H1 (cell line): Measurements from ENCODE around the gene NANOS2. TPM values are rescaled to one million over a fixed set of nuclear protein-coding genes. Genes with fewer than 3 reads are reported as not detected.

Experiments used
- CTCF ChIA-PET: fragments of 300-600 bp; sonication (Branson Sonifier 250); formaldehyde crosslinking; loops from one replicate; lab custom pipeline; 2021; ENCODE audit not compliant: partially characterized antibody; lab: Charles Lee
- POLR2A ChIA-PET: fragments of 300-600 bp; sonication (Branson Sonifier 250); formaldehyde crosslinking; loops from one replicate; lab custom pipeline; 2021; ENCODE audit warnings: inconsistent platforms; ENCODE audit not compliant: partially characterized antibody; lab: Charles Lee
- DNase-seq, 2 experiments: peaks; one replicate each; pipeline versions ENCODE4 v3.0.0 to v3.0.0-alpha.2; 2010 to 2022; ENCODE audit warnings: low spot score in 2 of 2, low read depth in 1 of 2, mixed read lengths in 1 of 2
- FAIRE-seq: peaks from 2 replicates; lab custom pipeline; 2011; peaks lifted over from hg19 to GRCh38; lab: Jason Lieb, UNC
- H2AFZ ChIP-seq: 2 replicates; pipeline ENCODE4 v1.8.1; 2012; ENCODE audit warnings: low read length, inconsistent platforms
- H2AK5ac ChIP-seq: 2 replicates; pipeline ENCODE4 v1.6.1; 2013; ENCODE audit warnings: low read depth, low read length
- H2BK120ac ChIP-seq: replicated peaks from 2 replicates; pipeline ENCODE3; 2013; ENCODE audit warnings: low read depth, low read length, inconsistent platforms
- H2BK12ac ChIP-seq: 2 replicates; pipeline ENCODE4 v1.6.1; 2013; ENCODE audit warnings: low read depth, low read length
- H2BK15ac ChIP-seq: 2 replicates; pipeline ENCODE4 v1.6.1; 2013; ENCODE audit warnings: low read length
- H2BK20ac ChIP-seq: 2 replicates; pipeline ENCODE4 v1.6.1; 2013; ENCODE audit warnings: low read length
- H2BK5ac ChIP-seq: 2 replicates; pipeline ENCODE4 v1.6.1; 2013; ENCODE audit warnings: low read depth, low read length
- H3K14ac ChIP-seq: 2 replicates; pipeline ENCODE4 v1.6.1; 2013; ENCODE audit warnings: inconsistent platforms; ENCODE audit not compliant: insufficient read length
- H3K18ac ChIP-seq: 2 replicates; pipeline ENCODE4 v1.6.1; 2013; ENCODE audit warnings: low read length; ENCODE audit errors: extremely low read depth
- H3K23ac ChIP-seq: 2 replicates; pipeline ENCODE4 v1.6.1; 2013; ENCODE audit warnings: inconsistent platforms; ENCODE audit not compliant: insufficient read length
- H3K23me2 ChIP-seq: 2 replicates; pipeline ENCODE4 v1.6.1; 2013; ENCODE audit warnings: low read depth, low read length
- H3K27ac ChIP-seq: 2 replicates; pipeline ENCODE4 v1.6.1; 2011; ENCODE audit warnings: low read depth, low read length, inconsistent platforms
- H3K27me3 ChIP-seq, 4 experiments: replicated peaks in 1 of 4; 1 replicate in 1 of 4; 2 replicates in 3 of 4; pipeline versions ENCODE4 v1.6.1 to v1.8.1; 2011 to 2013; ENCODE audit warnings: low read length in 3 of 4, mild to moderate bottlenecking in 3 of 4, inconsistent platforms in 2 of 4, mixed read lengths in 2 of 4, moderate library complexity in 1 of 4; ENCODE audit not compliant: control insufficient read depth in 3 of 4, insufficient read depth in 3 of 4; ENCODE audit errors: extremely low read depth in 1 of 4
- H3K36me3 ChIP-seq, 4 experiments: 2 replicates each; pipeline versions ENCODE4 v1.6.1 to v1.8.1; 2011 to 2013; ENCODE audit warnings: mild to moderate bottlenecking in 4 of 4, low read length in 3 of 4, moderate library complexity in 2 of 4, control low read depth in 1 of 4, inconsistent platforms in 1 of 4; ENCODE audit not compliant: insufficient read depth in 4 of 4, control insufficient read depth in 2 of 4
- H3K4ac ChIP-seq: replicated peaks from 2 replicates; pipeline ENCODE3; 2013; ENCODE audit warnings: low read length, low read depth, mixed read lengths, inconsistent platforms; ENCODE audit not compliant: insufficient read length
- H3K4me1 ChIP-seq, 4 experiments: replicated peaks in 1 of 4; 1 replicate in 1 of 4; 2 replicates in 3 of 4; pipeline versions ENCODE4 v1.6.1 to v1.8.1; 2011 to 2013; ENCODE audit warnings: low read length in 3 of 4, inconsistent platforms in 2 of 4, mixed read lengths in 1 of 4; ENCODE audit not compliant: insufficient read depth in 4 of 4, control insufficient read depth in 3 of 4
- H3K4me2 ChIP-seq, 2 experiments: 2 replicates each; pipeline versions ENCODE4 v1.6.1 to v1.8.1; 2011 to 2013; ENCODE audit warnings: low read depth in 2 of 2, low read length in 2 of 2, control low read depth in 1 of 2, inconsistent platforms in 1 of 2, mild to moderate bottlenecking in 1 of 2; ENCODE audit not compliant: insufficient read depth in 1 of 2
- H3K4me3 ChIP-seq, 4 experiments: fragments of 200-600, 300-600 bp in 1 of 4; sonication (generic), shearing (Covaris generic), sonication (Bioruptor Twin) in 1 of 4; 2 replicates each; pipeline versions ENCODE4 v1.5.1 to v1.8.1; 2011 to 2016; ENCODE audit warnings: low read length in 4 of 4, low read depth in 3 of 4, control low read depth in 2 of 4, inconsistent platforms in 2 of 4, mild to moderate bottlenecking in 2 of 4, mixed read lengths in 1 of 4, moderate library complexity in 1 of 4; ENCODE audit not compliant: insufficient read depth in 2 of 4; ENCODE audit errors: extremely low read depth in 1 of 4
- H3K56ac ChIP-seq: replicated peaks from 2 replicates; pipeline ENCODE3; 2013; ENCODE audit warnings: low read depth, mild to moderate bottlenecking, mixed read lengths, low read length, inconsistent platforms; ENCODE audit not compliant: insufficient read length
- H3K79me1 ChIP-seq: 2 replicates; pipeline ENCODE4 v1.6.1; 2013; ENCODE audit warnings: low read depth, low read length, control low read depth
- H3K79me2 ChIP-seq, 2 experiments: 2 replicates each; pipeline versions ENCODE4 v1.6.1 to v1.8.1; 2012 to 2013; ENCODE audit warnings: low read length in 2 of 2, mild to moderate bottlenecking in 2 of 2, inconsistent platforms in 1 of 2; ENCODE audit not compliant: insufficient read depth in 2 of 2, control insufficient read depth in 1 of 2
- H3K9ac ChIP-seq, 4 experiments: replicated peaks in 1 of 4; 1 replicate in 1 of 4; 2 replicates in 3 of 4; pipeline versions ENCODE4 v1.6.1 to v1.8.1; 2011 to 2013; ENCODE audit warnings: low read depth in 3 of 4, low read length in 3 of 4, control low read depth in 2 of 4, mild to moderate bottlenecking in 2 of 4, moderate library complexity in 2 of 4, inconsistent platforms in 1 of 4; ENCODE audit errors: extremely low read depth in 1 of 4
- H3K9me3 ChIP-seq, 2 experiments: 2 replicates each; pipeline versions ENCODE4 v1.6.1 to v1.8.1; 2012 to 2013; ENCODE audit warnings: mild to moderate bottlenecking in 2 of 2, moderate library complexity in 2 of 2, control low read depth in 1 of 2, inconsistent platforms in 1 of 2, low read depth in 1 of 2, low read length in 1 of 2, mixed read lengths in 1 of 2; ENCODE audit not compliant: insufficient read depth in 2 of 2
- H4K20me1 ChIP-seq, 2 experiments: replicated peaks in 1 of 2; 2 replicates each; pipeline versions ENCODE3 to v1.8.1; 2011 to 2013; ENCODE audit warnings: inconsistent platforms in 2 of 2, low read length in 2 of 2, mild to moderate bottlenecking in 1 of 2; ENCODE audit not compliant: insufficient read depth in 2 of 2, control insufficient read depth in 1 of 2
- H4K5ac ChIP-seq: 2 replicates; pipeline ENCODE4 v1.6.1; 2013; ENCODE audit warnings: low read length, low read depth, mixed read lengths, inconsistent platforms; ENCODE audit not compliant: insufficient read length
- H4K8ac ChIP-seq: 2 replicates; pipeline ENCODE4 v1.8.0; 2013; ENCODE audit warnings: mild to moderate bottlenecking, moderate library complexity, low read length, inconsistent platforms; ENCODE audit not compliant: insufficient read depth; ENCODE audit errors: extremely low read depth
- H4K91ac ChIP-seq: replicated peaks from 2 replicates; pipeline ENCODE3; 2013; ENCODE audit warnings: low read length, mixed read lengths, inconsistent platforms; ENCODE audit not compliant: insufficient read length
- ATF3 ChIP-seq: IDR thresholded peaks from 2 replicates; pipeline ENCODE4 v1.6.1; 2011; ENCODE audit warnings: low read depth, mild to moderate bottlenecking, low read length; ENCODE audit not compliant: insufficient read depth
- BCL11A ChIP-seq, 2 experiments: IDR thresholded peaks; one replicate each; pipeline ENCODE4 v1.6.1; 2011; ENCODE audit warnings: low read depth in 2 of 2, low read length in 2 of 2, mild to moderate bottlenecking in 2 of 2
- CHD2 ChIP-seq: IDR thresholded peaks from 2 replicates; pipeline ENCODE4 v1.6.1; 2012; ENCODE audit warnings: low read length, improper control_type of control experiment
- CTCF ChIP-seq, 3 experiments: IDR thresholded peaks; 1 replicate in 2 of 3; 2 replicates in 1 of 3; pipeline versions ENCODE4 v1.5.1 to v1.6.1; 2011; ENCODE audit warnings: low read length in 3 of 3, mild to moderate bottlenecking in 3 of 3, inconsistent platforms in 2 of 3, low read depth in 1 of 3, moderate library complexity in 1 of 3; ENCODE audit not compliant: insufficient read depth in 1 of 3; ENCODE audit errors: control extremely low read depth in 1 of 3
- GTF2F1 ChIP-seq: IDR thresholded peaks from 2 replicates; pipeline ENCODE4 v1.6.1; 2012; ENCODE audit warnings: low read depth, low read length, improper control_type of control experiment, borderline replicate concordance
- PHF8 ChIP-seq: fragments of 200-600 bp; sonication (generic); conservative IDR thresholded peaks from 2 replicates; pipeline ENCODE4 v1.7.1; 2012; ENCODE audit warnings: low read depth, mild to moderate bottlenecking, inconsistent platforms, low read length, moderate library complexity
- TBP ChIP-seq: IDR thresholded peaks from 2 replicates; pipeline ENCODE4 v1.6.1; 2011; ENCODE audit warnings: low read depth, low read length, improper control_type of control experiment
- whole genome bisulfite sequencing, 2 experiments: shearing (Covaris generic) in 1 of 2; methylation state at CpG; one replicate each; pipeline versions ENCODE4 v1.1.6 to v1.1.7; 2013 to 2015; ENCODE audit warnings: low lambda C conversion rate in 2 of 2, mixed read lengths in 2 of 2, inconsistent platforms in 1 of 2, low coverage in 1 of 2, missing lambda C conversion rate in 1 of 2; ENCODE audit not compliant: insufficient replicate concordance in 2 of 2, insufficient coverage in 1 of 2, insufficient read length in 1 of 2; ENCODE audit errors: extremely low coverage in 1 of 2, missing lambda C conversion rate in 1 of 2; 5-methylcytosine and 5-hydroxymethylcytosine counted together
- polyA plus RNA-seq, 7 experiments: library from polyadenylated mRNA; depleted of rRNA in 3 of 7; stranded (reverse) in 5 of 7; unstranded in 2 of 7; fragments of >200 nt in 5 of 7; fragments of 200-250 nt in 2 of 7; gene quantifications; 1 replicate in 5 of 7; 2 replicates in 1 of 7; 4 replicates in 1 of 7; pipeline versions ENCODE4 v1.2.1 to v1.2.3, GENCODE V29; 2011 to 2013; ENCODE audit warnings: missing spikeins in 2 of 7, mixed read lengths in 2 of 7
- total RNA-seq: library from RNA; stranded (reverse); fragmentation: NEBNext Ultra II Directional; extraction: Animal tissue kit (Norgen Biotek cat#: 25700); gene quantifications from 2 replicates; pipeline ENCODE4 v1.2.1, GENCODE V29; 2021

The NANOS2 gene
- total and polyA plus RNA-seq, 2 of the 8 experiments (the other 6 are each of a cell fraction or from before 2014, with no cell fraction given), result 0.20 TPM; not detected in 1

GRCh38 chr19:45900738-45901431 is 13.7 kb downstream of the NANOS2 start:
- Histone ChIP-seq H3K9ac (peak overlapping the region in 1 of 4 experiments; percentile 2; a peak in 1 of 7 replicates), H4K91ac (no peak overlapping the region), H2BK12ac (no peak overlapping the region), H3K23ac (no peak overlapping the region), H3K18ac (no peak overlapping the region), H2AFZ (no peak overlapping the region), H3K56ac (no peak overlapping the region), H4K8ac (peak overlapping the region; percentile 89; the same call in 1 of the 2 replicates), H3K9me3 (no peaks in the 10 kb centered on the region), H3K23me2 (peaks cover 22% of the 10 kb centered on the region; the same call in 1 of the 2 replicates), H3K36me3 (peaks cover 0 to 8% (median 2%) of the 10 kb centered on the region in 4 experiments; a peak in 3 of 8 replicates), H2AK5ac (no peak overlapping the region), H3K27ac (no peak overlapping the region)
- DNase-seq, result no peak
- CTCF ChIA-PET, result interaction anchor here (0.7 to 3.2 kb wide), 5 partner anchors 11 to 106 kb away, joined by 3 to 9 read pairs (median 3); no protein-coding TSS in a partner anchor
- TF ChIP-seq CHD2 (no peak), GTF2F1 (no peak), PHF8 (0 out of 2 replicates have a peak, but pooled peaks have one; percentile 41), TBP (0 out of 2 replicates have a peak, but pooled peaks have one; percentile 10), BCL11A (IDR thresholded peaks at IDR 0.05; ENCODE audit: low read depth in 2 of 2, low read length in 2 of 2) (no peak), CTCF (IDR thresholded peaks at IDR 0.05; ENCODE audit: control extremely low read depth in 1 of 3, insufficient read depth in 1 of 3, low read depth in 1 of 3, low read length in 3 of 3) (no peak), ATF3 (no peak)
- TF ChIP-seq, all 59 proteins: peak for 2
- Histone ChIP-seq H3K27me3 (peaks cover 0 to 16% (median 11%) of the 10 kb centered on the region in 4 experiments; a peak in 6 of 7 replicates), H4K5ac (no peak overlapping the region), H2BK5ac (no peak overlapping the region), H3K14ac (no peak overlapping the region), H4K20me1 (peaks cover 2 to 10% of the 10 kb centered on the region in 2 experiments), H2BK15ac (no peak overlapping the region), H3K4me1 (peaks cover 0 to 2% (median under 1%) of the 10 kb centered on the region in 4 experiments; a peak in 3 of 7 replicates), H2BK120ac (no peak overlapping the region), H3K79me1 (peaks cover 3% of the 10 kb centered on the region; the same call in 1 of the 2 replicates), H3K4me2 (peak overlapping the region; percentile 83 to 95), H3K79me2 (no peaks in the 10 kb centered on the region), H2BK20ac (no peak overlapping the region), H3K4me3 (peak overlapping the region; percentile 58 to 74 (median 66)), H3K4ac (no peak overlapping the region)
- FAIRE-seq, result no peak
- POLR2A ChIA-PET, result interaction anchor here (0.7 to 3.4 kb wide), 6 partner anchors 9 to 84 kb away, joined by 3 to 21 read pairs (median 5); no protein-coding TSS in a partner anchor
- WGBS, 2 experiments, result 45% methylated on average over 13 of the region's 22 CpGs; no CpG with 5 or more reads in 1 of the 2 experiments
